ENCODE results near the gene PEX11G.
A peak's percentile ranks its signal among the peaks of the same experiment; 100 is the strongest.

The PEX11G gene

DNA sequence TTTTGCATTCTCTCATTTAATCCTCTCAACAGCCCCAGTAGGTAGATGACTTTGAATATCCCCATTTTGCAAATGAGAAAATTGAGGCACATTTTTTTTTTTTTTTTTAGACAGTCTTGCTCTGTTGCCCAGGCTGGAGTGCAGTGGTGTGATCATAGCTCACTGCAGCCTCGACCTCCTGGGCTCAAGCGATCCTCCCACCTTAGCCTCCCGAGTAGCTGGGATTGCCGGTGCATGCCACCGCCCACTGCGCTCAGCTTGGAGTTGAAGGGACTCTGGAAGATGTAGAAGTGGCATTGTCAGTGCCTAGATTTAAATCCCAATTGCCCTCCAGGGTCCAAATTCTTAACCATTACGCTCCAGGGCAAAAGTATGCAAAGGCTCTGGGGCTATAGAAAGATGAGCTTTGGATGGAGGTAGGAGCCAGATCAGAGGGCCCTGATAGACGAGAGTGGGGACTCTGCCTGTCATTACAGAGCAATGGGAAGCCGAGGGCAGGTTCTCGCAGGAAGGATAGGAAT is 32.8 kb upstream of the PEX11G start:
- DNase-seq (ENCODE audit: low spot score): no peak

DNA sequence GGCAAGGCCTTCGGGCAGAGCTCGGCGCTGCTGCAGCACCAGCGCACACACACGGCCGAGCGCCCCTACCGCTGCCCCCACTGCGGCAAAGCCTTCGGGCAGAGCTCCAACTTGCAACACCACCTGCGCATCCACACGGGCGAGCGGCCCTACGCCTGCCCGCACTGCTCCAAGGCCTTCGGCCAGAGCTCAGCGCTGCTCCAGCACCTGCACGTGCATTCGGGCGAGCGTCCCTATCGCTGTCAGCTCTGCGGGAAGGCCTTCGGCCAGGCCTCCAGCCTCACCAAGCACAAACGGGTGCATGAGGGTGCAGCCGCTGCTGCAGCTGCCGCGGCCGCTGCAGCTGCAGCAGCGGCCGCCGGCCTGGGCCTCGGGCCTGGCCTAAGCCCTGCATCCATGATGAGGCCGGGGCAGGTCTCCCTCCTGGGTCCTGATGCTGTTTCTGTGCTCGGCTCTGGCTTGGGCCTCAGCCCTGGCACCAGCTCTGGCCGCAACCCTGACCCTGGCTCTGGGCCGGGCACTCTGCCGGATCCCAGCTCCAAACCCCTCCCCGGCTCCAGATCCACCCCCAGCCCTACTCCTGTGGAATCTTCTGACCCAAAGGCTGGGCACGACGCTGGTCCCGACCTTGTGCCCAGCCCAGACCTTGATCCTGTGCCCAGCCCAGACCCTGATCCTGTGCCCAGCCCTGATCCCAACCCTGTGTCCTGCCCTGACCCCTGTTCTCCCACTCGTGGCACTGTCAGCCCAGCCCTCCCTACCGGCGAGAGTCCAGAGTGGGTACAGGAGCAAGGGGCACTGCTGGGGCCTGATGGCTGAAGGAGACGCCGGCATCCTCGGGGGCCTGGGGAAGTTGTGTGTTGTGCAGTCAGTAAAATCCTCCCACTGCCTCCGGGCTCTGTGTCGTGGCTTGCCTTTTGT is 31.6 kb upstream of the PEX11G start:
- no peak for DNase-seq (ENCODE audit: low spot score)

DNA sequence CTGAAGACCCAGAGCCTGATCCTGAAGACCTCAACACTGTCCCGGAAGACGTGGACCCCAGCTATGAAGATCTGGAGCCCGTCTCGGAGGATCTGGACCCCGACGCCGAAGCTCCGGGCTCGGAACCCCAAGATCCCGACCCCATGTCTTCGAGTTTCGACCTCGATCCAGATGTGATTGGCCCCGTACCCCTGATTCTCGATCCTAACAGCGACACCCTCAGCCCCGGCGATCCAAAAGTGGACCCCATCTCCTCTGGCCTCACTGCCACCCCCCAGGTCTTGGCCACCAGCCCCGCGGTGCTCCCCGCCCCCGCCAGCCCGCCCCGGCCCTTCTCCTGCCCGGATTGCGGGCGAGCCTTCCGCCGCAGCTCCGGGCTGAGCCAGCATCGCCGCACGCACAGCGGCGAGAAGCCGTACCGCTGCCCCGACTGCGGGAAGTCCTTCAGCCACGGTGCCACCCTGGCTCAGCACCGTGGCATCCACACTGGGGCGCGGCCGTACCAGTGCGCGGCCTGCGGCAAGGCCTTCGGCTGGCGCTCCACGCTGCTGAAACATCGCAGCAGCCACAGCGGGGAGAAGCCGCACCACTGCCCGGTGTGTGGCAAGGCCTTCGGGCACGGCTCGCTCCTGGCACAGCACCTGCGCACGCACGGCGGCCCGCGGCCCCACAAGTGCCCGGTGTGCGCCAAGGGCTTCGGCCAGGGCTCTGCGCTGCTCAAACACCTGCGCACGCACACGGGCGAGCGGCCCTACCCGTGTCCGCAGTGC is 30.7 kb upstream of the PEX11G start:
- DNase-seq (ENCODE audit: low spot score): no peak

DNA sequence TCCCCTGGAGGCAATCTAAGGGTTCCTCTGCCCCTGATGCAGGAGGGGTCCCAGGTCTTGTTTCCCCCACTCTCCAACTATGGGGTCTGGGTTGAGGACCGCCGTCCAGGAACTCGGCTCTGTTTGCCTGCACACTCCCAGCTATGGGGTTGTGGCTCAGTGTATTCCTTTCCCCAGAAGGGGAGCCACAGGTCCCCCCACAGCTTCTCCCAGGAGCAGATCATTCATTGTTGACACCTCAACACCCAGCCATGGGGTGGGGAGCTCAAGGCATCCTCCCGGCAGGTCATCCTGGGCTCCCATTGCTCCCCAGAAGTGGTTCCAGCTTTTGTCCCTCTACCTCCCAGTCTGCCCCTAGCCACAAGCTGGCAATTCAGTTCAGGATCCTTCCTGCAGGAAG is 28.0 kb upstream of the PEX11G start:
- DNase-seq (ENCODE audit: low spot score): no peak

DNA sequence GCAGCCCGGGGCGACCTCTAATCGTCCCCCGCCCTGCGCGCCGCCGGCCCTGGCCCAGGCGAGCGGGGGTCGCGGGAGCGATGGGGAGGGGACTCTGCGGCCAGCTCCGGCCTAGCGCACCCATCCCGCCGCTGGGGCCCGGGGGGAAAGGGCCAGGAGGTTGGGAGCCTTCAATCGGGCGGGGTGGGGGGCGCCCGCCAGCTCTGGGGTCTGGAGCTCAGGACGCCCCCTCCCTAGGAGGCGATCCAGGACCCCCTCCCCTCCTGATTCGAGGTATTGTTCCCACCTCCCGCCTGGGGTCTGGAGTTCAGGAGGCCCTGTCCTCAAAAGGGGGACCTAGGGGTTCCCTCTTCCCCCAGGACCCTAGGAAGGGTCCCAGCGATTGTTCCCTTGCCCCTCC is 27.5 kb upstream of the PEX11G start:
- DNase-seq (ENCODE audit: low spot score): no peak

DNA sequence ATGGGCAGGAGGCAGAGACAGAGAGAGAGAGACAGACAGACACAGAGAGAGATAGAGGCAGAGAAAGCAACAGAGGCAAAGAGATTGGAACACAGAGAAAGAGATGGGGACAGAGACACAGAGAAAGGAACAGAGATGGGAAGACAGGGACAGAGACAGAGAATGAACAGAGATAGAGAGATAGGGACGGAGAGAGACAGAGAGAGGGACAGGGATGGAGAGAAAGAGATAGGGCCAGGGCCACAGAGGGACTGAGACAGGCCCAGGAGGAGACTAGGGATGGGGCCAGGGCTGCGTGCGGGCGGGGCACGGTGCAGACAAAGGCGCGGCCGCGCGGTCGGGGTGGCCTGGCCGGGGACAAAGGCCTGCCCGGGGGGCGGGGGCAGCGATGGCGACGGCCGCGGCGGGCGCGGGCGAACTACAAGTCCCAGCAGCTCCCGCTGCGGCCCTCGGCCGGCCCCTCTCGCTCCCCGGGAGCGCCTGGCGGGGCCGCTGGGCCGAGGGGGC is 26.9 kb upstream of the PEX11G start, which contains the start of gene ZNF358:
ZNF358 (plus strand) TSS at position 459 of the 507 bp plus-strand sequence. CDS start 3,140 bp downstream, outside the sequence.
- DNase-seq (ENCODE audit: low spot score): no peak

DNA sequence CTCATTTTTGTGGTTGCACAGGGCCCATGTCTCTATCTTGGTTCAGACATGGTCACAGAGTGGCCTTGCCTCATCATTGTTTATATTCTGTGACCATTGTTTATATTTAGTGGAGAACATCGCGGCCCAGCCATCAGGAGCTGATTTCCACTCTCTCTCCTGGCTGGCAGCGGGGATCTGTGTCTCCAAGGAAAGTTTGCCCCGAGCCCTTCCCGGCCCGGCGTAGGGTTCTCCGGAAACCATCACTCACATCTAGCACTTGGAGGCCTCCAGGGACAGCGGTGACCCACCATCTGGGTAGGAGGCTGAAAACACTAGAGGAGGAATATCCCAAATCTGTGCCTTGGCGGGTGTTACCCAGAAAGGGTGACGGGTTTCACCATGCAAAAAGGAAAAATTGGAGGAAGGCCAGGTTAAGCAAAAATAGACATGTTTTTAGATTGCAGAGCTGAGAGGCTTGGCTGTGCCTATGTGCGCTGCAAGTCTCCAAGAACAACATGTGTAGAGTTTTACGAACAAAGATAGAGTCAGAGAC is 26.3 kb upstream of the PEX11G start:
- no peak for DNase-seq (ENCODE audit: low spot score)

DNA sequence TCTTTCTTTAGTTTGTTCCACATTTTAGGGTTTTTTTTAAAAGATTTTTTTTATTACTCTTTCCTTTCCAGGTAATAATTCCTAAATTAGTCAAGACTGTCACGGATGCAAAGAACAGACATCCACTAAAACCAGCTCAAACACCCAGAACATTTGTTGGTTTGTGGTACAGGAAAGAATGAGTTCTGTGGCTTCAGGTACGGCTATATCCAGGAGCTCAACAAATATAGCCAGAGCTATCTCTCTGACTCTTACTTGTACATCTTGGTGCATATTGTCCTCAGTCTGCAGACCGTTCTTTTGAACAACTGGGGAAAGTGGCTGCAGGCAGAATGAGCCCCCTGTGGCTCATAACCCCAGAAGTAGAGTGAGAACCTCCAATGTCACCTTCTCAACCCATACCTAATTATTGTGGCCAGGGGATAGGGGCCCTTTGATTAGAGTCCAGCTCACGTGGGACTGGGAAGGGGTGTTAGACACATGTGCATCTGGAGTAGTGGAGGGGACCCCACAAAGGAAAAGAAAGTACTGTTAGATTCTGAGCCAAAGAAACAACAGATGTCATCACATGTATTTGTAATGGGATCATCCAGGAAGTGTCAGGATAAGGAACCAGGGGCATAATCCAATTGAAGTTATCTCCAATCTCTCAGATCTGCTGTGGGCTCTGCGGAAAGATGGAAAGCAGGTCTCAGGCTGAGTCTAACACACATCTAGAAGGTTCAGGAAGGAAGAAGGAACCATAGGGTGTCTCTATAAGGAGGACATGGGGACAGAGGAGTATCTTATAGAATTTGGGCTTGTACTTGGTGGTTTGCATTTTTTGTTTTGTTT is 25.2 kb upstream of the PEX11G start:
- DNase-seq (ENCODE audit: low spot score): no peak

DNA sequence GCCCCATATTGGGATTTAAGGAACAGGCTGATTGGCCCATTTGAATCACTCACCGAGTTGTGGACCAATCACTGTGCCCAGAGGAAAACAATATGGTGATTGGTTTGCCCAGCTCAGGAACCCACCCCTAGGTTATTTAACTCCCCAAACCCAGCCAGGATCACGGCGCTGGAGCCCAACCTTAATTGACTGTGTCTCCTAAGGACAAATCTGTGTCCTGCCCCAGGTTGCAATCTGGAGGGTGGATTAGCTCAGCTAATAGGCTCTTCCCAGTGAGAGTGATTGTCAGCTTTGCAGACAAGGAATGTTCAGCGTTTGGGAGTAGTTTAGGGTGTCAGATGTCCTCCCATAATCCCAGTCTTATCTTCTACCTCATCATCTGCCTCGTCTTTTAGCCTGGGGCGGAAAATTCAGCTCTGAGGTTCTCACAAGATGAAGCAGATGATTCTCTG is 23.6 kb upstream of the PEX11G start:
- DNase-seq (ENCODE audit: low spot score): no peak

DNA sequence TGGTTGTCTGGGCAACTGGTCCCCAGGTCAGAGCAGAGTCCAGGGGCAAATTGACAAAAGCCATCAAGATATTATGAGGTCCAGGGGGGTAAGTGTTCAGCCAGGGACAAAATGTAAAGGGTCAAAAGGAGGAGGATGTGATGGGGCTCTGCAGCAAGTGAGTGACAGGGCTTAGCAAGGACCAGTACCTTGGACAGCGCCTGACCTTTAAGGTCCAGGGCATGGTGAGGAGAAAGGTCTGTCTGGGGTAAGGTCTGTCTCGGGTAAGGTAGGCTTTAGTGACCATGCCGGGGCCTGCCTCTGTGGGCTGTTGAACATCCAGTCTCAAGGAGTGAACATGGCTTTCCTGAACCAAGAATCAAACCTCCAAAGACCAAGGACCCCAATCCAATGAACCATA is 20.8 kb upstream of the PEX11G start:
- no peak for DNase-seq (ENCODE audit: low spot score)

DNA sequence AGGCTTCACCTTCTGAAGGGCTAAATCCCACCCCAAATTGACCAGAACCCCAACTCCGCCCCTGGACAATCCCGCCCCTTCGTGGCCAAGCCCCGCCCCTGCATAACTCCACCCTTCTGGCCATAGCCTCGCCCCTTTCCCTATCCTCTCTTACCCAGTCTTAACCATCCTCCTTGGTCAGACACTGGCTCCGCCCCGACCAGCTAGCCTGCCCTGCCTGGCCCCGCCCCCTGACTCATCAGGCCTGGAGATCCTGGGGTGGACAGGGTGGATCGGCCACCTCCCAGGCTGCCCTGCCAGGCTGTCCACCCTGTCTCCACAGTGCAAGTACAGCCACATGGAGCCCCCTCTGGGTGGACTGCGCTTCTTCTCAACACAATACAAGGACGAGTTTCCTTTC is 19.0 kb upstream of the PEX11G start:
- DNase-seq (ENCODE audit: low spot score): peak; percentile 88

DNA sequence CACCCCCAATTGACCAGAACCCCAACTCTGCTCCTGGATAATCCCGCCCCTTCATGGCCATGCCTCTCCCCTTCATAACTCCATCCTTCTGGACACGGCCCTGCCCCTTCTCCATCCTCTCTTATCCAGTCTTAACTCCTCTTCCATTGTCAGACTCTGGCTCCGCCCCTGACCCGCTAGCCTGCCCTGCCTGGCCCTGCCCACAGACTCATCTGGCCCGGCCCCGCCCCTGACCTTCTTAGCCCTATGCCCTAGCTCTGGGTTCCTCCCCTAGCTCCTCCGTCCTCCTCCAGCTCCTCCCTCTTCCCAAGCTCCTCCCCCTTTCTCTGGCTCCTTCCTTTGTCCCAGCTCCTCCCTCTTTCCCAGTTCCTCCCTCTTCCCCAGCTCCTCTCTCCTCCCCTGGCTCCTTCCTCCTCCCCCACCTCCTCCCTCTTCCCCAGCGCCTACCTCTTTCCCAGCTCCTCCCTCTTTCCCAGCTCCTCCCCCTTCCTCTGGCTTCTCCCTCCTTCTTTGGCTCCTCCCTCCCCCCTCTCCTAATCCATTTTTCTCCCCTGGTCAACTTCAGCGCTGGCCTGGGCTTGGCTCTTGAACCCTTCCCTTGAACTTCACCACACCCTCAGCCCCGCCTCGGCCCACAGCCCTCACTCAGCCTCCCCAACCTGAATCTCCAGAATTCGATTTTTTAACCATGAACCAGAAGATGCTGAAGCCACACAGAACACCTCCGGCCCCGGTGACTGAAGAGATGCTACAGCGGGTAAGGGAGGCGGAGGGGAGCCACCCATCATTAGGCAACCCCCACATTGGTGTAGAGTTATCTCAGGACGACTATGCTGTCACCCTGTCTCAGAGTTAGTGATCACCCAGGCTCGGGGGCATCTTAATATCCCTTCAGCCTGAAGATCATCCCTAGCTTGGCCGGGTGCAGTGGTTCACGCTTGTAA is 17.8 kb upstream of the PEX11G start:
- DNase-seq (ENCODE audit: low spot score): peak; percentile 88

DNA sequence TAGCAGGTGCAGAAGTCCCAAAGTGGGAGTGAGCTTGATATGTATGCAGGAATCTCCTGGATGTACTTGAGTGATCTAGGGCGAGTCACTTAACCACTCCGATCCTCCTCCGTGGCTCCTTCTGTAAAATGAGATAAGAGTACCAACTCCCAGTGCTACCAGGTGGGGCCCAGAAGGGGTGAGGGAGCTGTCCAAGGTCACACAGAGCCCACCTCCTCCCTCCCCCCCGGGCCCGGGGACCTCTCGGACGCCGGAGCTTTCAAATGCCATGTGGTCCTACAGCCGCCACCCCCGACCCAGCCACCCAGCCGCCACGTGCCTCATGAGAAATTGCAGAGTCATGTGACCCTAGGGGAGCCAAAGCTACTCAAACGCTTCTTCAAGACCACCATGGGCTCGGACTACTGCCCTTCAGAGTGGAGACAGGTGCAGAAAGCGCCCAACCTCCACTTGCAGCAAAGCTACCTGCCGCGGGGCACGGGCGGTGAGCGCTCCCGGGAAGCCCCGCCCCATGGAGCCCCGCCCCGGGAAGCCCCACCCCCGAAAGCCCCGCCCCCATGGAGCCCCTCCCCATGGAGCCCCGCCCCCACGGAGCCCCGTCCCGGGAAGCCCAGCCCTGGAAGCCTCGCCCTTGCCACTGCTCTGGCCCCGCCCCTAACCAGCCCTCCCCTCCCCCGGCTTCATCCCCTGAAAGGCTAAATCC is 17.0 kb upstream of the PEX11G start:
- DNase-seq (ENCODE audit: low spot score): peak; percentile 62

DNA sequence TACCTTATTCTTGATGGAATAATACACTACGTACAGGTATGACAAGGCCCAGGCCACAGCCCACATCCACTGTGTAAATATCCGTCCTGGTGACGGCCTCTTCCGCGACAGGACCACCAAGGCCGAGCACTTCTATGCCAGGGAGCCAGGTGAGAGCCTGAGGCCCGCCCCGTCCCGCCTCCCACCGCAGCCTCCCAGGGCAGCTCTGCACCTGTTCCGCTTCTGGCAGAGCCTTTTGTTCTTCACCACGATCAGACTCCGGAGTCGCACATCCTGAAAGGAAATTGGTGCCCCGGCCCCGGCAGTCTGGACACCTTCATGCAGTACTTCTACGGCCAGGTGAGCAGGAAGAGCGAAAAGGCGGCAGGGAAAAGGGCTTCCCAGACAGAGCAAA is 16.4 kb upstream of the PEX11G start:
- no peak for DNase-seq (ENCODE audit: low spot score)

DNA sequence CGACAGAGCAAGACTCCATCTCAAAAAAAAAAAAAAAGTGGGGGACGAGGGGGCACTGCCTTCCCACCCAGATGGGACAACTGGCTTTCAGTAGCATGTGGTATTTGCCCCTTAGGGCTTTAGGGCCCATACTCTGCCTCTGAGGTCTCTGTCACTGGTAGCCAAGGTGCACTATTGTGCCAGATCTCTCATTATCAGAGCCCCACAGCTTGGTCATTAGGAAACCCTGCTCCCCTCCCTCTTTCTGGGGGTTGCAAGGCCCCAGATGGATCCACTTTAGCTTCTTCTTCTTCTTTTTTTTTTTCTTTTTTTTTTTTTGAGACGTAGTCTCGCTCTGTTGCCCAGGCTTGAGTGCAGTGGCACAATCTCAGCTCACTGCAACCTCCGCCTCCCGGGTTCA is 15.8 kb upstream of the PEX11G start:
- peak; percentile 26 for DNase-seq (ENCODE audit: low spot score)

DNA sequence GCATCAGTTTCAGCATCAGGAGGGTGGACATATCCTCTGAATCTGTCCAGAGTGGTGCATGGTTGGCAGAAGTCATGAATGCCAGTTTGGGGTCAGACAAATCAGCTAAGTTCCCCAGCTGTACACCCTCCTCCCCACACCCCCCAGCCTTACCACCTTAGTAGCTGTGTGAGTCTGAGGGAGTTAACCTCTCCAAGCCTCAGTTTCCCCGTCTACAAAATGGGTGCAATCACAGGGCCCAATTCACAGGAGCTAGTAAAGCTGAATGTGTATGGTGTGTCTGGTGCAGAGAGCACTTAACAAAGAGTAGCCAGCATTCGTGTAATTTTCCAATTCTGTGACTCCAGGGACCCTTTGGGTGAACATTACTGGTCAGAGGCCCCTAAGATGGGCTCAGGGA is 13.7 kb upstream of the PEX11G start:
- no peak for DNase-seq (ENCODE audit: low spot score)

DNA sequence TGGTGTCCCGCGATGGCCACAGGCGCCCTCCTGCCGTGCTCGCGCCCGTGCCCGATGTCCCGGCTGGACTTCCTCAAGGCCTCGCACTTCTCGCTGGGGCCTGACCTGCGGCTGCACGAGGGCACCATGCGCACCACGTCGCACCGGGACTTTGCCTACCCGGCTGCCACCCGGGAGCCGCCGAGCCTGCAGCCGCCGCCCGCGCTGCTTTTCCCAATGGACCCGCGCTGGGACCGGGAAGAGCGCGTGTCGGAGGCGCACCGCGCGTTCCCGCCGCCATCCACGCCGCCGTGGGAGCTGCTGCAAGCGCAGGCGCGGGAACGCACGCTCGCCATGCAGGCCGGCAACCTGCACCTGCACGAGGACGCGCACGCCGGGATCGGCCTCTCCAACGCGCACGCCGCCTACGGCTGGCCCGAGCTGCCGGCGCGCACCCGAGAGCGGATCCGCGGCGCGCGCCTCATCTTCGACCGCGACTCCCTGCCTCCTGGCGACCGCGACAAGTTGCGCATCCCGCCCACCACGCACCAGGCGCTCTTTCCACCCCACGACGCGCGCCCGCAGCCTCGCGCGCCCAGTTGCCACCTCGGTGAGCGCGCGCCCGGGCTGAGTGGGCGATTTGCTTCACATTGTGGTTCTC is 12.1 kb upstream of the PEX11G start:
- DNase-seq (ENCODE audit: low spot score): no peak

DNA sequence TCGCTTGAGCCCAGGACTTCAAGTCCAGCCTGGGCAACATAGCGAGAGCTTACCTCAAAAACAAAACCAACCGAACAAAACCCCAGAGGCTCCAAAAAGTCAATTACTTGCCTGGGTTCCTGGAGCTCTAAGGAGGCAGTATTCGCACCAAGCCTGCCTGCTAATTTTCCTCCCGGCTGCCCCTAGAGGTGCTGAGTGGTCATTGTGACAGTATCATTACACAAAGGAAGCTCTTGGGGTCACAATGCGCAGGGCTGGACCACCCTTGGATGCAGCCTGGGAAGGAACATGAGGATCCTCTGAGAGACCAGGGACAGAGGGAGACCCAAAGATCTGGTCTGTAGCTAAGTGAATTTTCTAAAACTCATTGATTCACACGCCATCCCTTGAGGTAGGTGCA is 8.5 kb upstream of the PEX11G start:
- no peak for DNase-seq (ENCODE audit: low spot score)

DNA sequence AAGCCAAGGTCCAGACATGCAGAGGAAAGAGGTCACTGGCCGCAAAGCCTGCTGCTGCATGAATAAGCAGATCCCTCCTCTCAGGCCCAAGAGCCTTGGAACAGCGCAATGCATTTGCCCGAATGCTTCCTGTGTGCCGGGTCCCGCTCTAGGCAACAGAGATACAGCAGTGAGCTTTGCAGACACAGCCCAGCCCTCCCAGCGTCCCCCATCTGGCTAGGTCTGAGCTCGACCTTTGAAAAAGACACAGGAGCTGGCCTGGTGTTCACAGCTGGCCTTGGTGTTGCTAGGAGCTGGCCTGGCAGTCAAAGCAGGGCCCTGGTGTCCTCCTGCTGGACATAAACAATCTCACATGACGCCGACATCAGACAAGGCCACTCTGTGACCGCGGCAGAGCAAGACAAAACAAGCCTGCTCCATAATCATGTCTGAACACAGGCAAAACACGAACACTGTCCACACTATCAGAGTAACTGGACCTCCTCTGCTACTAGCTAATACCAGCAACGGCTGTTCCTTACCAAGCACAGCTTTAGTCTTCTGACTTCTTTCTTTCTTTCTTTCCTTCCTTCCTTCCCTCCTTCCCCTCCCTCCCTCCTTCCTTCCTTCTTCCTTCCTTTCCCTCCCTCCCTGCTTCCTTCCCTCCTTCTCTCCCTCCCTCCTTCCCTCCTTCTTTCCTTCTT is 5.7 kb upstream of the PEX11G start:
- no peak for DNase-seq (ENCODE audit: low spot score)

All from hematopoietic multipotent progenitor cell treated with erythropoietin and hydrocortisone succinate and interleukin-3 and kit ligand, for 17 days (in vitro differentiated cells).